Activated CD4-positive, alpha-beta T cell treated with anti-CD3 and anti-CD28 coated beads, Interleukin-2, amount 50 U/mL, for 4 hours (primary cell): Measurements from ENCODE around the gene IGF2.
"Not testable (repeated sequence)": the region's sequence is repeated elsewhere in the genome, so short reads cannot be mapped to it uniquely, and the experiment has no call there.

Source experiments
- DNase-seq, 2 experiments: peaks; one replicate each; pipeline ENCODE4 v3.0.0-alpha.2; 2020

Gene IGF2

GRCh38 chr11:2136209-2136951, 2.8 kb downstream of the IGF2 start:
- no peak for DNase-seq

DNA sequence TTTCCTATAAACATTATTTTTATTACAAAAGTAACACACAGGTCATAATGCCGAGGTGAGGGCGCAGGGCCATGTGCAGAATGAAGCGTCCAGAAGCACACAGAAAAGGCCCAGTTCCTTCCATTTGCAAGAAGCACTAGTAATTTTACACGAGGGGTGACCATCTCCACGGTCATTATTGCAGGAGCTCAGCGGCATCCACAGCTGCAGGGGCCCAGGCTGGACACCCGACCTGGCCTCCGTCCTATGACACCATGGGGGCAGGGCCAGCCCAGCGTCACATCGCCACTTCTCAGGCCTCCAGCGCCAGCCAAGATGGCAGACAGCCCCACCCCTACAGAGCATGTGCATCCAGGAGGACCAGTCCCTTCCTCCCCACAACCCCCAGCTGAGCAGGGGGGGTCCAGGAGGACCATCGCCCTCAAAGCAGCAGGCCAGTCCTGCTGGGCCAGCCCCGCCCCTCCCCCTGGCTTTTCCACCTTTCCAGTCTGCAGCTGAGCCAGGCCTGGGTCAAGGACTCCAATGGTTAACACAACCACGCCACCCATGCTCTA, 3.5 kb downstream of the IGF2 start:
- no peak for DNase-seq

DNA sequence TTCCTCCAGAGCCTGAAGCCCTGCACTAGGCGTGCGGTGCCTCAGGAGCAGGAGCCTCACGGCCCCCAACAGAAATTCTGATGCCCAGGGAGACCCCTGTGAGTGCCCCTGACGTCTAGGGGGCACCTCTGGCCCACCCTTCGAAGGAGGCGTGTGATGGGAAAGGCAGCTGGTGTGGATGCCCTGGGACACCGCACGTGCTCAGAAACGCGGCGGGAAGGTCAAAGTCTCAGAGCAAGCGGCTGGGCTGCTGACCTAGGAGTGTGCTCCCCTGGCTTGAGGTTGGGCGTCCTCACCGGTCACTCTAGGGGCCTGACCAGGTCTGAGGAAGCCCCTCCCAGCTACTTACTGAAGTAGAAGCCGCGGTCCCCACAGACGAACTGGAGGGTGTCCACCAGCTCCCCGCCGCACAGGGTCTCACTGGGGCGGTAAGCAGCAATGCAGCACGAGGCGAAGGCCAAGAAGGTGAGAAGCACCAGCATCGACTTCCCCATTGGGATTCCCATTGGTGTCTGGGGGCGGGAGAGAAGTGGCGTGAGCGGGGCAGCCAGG, 4.1 kb downstream of the IGF2 start:
- DNase-seq, result no peak

DNA sequence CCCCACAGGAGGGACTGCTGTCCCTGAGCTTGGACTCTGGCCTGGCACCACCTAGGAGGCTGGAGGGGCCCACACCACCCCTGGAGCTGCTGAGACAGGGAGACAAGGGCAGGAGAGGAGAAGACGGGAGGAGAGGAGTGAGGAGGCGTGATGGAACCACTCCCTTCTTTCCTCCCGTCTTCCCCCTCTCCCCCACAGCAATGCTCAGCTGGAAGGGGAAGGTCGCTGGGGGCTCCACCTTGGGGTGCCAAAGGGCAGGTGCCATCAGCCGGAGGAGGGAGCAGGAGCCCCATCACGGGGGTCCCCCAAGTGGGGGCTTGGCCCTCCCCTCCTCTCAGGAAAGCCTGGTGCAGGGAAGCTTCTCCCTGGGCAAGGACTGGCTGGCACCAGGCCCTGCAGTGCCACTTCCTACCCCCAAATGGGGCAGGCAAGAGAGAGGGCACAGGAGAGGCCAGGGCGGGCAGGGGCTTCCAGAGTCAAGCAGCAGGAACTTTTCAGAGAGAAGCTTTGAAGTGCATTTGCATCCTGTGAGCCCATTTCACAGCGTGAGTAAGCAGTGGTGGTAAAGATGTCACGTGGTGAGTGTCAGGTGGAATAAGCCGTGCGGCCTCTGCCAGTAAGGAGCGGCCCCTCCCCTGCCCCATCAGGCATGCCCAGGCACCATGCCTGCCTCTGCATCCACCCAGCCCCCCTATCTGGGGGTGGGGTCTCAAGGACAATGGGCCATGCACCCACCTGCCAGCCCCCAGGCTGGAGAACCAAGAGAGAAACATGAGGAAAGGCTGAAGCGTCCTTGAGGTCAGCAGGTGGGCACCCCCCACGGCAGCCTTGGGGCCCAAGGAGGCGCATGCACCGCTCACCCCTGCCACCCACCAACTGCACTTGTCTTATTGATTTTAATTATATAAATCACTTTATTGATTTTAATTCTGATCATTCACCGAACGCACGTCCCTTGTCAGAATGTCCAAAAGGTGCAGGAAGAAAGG, 4.9 kb downstream of the IGF2 start:
- DNase-seq, result no peak

DNA sequence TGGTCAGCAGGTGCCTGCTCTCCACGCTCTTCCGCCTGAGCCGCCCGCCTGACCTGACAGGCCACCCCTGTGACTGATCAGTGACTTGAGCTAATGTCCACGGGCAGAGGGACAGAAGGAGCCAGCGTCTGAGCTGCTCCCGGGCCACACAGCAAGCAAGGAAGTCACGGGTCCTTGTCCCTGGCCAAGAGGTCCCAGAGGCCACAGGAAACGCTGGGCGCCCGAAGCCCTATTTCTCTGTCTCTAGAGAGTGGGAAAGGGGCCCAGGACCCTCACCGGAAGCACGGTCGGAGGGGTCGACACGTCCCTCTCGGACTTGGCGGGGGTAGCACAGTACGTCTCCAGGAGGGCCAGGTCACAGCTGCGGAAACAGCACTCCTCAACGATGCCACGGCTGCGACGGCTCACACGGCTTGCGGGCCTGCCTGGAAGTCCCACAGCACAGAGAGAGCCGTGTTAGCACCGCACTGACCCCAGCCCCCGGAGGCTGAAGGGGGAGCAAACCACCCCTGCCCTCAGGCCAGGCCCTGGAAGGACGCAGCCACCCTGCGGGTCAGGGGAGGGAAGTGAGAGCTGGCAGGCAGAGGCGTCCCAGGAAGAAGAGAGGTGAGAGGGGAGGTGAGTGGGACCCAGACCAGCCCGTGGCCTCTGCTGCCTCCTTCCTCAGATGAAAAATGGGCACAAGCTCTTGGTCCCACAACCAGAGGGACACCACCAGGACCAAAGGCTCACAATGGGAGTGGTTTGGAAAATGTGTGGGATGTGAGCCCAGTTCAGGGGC, 5.8 kb downstream of the IGF2 start:
- DNase-seq, result no peak

DNA sequence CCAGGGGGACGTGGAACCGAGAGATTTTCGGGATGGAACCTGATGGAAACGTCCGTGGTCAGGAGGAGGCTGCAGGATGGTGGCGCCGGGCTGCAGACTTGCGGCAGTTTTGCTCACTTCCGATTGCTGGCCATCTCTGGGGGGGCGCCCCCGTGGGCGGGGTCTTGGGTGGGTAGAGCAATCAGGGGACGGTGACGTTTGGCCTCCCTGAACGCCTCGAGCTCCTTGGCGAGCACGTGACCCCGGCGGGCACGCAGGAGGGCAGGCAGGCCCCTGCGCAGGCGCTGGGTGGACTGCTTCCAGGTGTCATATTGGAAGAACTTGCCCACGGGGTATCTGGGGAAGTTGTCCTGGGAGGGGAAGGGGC, 6.3 kb downstream of the IGF2 start:
- no peak for DNase-seq

DNA sequence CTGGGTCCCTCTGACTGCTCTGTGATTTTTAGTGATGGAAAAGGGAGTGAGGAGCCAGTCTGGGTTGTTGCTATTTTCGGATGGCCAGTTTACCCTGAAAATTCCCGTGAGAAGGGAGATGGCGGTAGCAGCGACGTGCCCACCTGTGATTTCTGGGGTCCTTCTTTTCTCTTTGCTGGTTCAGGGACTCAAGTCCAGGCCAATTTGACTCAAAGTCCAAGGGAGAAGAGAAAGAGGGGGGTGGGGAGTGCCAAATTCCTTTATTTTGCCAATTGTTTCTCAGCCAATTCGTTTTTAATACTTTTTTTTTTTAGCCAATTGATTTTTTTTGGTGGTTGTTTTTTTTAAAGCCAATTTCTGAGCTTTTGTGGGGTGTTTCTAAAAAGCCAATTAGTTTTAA, 6.9 kb downstream of the IGF2 start:
- no peak for DNase-seq

GRCh38 chr11:2131371-2132236, 7.6 kb downstream of the IGF2 start:
- DNase-seq, result no peak

- no peak for DNase-seq
Measured at GRCh38 chr11:2130881-2131352, 8.3 kb downstream of the IGF2 start.

GRCh38 chr11:2129699-2130366, 9.4 kb downstream of the IGF2 start:
- no peak for DNase-seq

DNA sequence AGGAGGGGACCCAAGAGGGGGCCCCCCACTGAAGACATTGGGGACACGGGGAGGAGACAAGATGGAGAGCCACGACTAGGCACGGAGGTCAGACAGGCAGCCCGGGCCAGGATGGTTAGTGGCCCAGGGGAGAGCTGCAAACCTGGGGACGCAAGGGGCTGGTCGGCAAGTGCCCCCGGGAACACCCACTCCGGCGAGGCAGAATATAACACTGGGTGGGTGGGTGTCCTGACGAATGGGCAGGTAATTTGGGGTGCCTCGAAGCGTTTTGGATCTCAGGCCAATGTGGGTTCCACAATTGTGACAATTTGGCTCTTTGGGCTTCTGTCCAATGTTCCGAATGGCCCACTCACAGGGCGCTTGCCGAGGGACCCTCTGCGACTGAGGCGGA, 9.9 kb downstream of the IGF2 start:
- no peak for DNase-seq

DNA sequence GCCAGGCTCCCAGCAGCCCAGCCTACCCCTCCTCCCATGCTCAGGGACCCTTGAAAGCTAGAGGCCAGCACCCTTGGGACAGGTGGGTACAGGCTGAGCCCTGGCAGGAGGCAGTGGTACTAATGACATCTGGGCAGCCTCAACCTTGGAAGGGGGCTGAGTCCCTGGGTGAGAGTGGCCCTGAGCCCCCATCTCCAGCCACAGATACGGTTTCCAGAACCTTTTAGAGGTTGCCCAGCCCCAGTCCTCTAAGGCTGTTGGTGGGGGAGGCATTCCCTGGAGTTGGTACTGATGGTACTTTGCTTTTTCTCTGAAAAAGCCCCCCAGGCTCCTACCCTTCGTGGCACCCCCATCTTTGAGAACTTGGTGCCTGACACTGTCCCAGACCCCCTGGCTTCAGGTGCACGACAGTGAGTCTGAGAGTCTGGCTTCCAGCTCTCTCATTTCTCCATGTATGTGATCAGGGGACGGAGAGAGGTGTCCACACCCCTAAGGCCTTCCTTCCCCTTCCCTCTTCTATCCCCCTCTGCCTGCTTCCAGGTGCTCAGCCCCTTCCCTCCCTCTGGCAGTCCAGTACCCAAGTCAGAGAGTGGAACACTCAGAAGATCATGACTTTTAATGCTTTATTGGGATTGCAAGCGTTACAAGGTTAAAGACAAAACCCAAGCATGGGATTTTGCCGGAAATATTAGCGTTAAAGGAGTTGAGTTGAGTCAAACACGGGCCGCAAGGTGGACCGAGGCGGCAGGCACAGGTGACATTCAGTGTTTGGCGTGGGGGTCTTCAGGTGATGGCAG, 10.5 kb downstream of the IGF2 start:
- DNase-seq, result no peak

DNA sequence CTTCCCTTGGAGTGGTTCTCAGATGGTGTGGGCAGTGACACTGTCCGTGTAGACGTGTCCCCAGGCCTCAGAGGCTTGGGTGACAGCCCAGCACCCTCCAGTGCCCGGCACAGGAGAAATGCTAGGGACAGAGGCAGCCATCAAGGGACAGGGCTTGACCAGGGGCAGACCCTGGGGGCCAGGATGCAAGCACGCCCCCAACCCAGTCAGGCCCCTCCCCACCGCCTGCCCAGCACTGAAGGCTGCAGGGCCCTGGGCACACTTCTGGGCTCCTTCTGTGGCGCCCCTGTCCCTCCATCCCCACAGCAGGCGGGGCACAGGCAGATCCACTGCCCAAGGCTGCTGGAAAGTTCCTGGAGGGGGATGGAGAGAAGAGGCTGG, 11.1 kb downstream of the IGF2 start:
- no peak for DNase-seq

GRCh38 chr11:2127482-2128129, 11.6 kb downstream of the IGF2 start:
- DNase-seq, result no peak

GRCh38 chr11:2126520-2127085, 12.6 kb downstream of the IGF2 start:
- no peak for DNase-seq

DNA sequence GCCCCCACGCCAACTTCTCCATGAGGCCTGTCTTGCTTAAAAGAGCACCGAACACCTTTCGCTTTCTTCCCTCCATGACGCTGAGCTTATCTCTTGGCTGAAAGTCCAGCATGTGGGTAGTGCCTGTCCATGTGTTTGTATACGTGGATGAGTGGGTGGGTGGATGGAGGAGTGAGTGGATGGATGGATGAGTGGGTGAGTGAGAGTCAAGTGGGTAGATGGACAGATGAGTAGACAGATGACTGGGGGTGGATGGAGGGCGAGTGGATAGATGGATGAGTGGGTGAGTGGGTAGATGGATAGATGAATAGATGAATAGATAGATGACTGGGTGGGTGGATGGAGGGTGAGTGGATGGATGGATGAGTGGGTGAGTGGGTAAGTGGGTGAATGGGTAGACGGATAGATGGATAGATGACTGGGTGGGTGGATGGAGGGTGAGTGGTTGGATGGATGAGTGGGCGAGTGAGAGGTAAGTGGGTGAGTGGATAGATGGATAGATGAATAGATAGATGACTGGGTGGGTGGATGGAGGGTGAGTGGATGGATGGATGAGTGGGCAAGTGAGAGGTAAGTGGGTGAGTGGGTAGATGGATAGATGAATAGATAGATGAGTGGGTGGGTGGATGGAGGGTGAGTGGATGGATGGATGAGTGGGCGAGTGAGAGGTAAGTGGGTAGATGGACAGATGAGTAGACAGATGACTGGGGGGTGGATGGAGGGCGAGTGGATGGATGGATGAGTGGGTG, 14.3 kb downstream of the IGF2 start:
- DNase-seq, result not testable (repeated sequence)

- no peak for DNase-seq
Measured at GRCh38 chr11:2123628-2123960, 15.6 kb downstream of the IGF2 start.

- no peak for DNase-seq
Measured at GRCh38 chr11:2122907-2123627, 16.1 kb downstream of the IGF2 start.
